GM12874 (cell line): ENCODE results near the gene FREY1.

ENCODE experiments used
- TF ChIP-seq, protein P1 (sequence below): IDR thresholded peaks from 2 replicates; pipeline ENCODE4 v1.5.1; 2011; ENCODE audit warnings: low read depth, mild to moderate bottlenecking, control low read depth, low read length, moderate library complexity; ENCODE audit not compliant: insufficient read depth

The FREY1 gene

DNA sequence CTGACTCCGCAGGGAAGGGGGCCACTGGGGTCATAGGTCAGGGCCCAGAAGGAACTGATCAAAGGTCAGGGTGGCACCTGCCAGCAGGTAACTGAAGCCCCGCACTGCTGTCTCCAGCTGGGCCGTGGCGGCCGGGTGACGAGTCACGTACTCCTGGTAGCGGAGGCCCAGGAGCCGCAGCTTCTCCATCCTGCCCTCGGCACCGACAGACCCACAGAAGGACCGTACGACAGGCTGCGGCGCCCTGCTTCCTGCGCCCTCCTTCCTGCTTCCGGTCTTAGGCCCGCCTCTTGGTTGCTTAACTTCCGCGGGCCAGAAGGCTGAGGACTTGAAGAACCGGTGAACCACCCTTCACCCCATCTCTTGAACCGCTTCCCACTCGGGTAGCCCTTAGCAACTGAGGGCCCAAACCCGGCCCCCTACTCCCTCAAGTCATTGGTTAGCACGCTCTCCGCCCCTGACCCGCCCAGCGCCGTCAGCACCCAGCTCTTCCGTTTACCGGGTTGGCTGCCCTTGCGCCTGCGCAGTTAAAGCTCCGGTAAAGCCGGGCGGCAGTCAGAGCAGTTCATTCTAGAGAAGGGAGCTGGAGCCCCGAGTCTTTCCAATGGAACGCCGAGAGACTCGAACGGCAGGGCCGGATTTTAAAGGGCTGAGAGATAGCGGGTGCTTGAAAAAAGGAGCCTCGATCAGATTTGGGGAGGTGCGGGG lies 10.7 kb upstream of the FREY1 start, which contains the start of gene PEX16:
TSS of gene PEX16 (minus strand) at position 255 of the 708 bp plus-strand sequence. CDS start at position 189, 66 bp downstream.
- TF ChIP-seq, protein P1, sequence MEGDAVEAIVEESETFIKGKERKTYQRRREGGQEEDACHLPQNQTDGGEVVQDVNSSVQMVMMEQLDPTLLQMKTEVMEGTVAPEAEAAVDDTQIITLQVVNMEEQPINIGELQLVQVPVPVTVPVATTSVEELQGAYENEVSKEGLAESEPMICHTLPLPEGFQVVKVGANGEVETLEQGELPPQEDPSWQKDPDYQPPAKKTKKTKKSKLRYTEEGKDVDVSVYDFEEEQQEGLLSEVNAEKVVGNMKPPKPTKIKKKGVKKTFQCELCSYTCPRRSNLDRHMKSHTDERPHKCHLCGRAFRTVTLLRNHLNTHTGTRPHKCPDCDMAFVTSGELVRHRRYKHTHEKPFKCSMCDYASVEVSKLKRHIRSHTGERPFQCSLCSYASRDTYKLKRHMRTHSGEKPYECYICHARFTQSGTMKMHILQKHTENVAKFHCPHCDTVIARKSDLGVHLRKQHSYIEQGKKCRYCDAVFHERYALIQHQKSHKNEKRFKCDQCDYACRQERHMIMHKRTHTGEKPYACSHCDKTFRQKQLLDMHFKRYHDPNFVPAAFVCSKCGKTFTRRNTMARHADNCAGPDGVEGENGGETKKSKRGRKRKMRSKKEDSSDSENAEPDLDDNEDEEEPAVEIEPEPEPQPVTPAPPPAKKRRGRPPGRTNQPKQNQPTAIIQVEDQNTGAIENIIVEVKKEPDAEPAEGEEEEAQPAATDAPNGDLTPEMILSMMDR = no peak

GRCh38 chr11:45917286-45917622 lies 10.2 kb upstream of the FREY1 start:
- TF ChIP-seq, protein P1 = no peak

DNA sequence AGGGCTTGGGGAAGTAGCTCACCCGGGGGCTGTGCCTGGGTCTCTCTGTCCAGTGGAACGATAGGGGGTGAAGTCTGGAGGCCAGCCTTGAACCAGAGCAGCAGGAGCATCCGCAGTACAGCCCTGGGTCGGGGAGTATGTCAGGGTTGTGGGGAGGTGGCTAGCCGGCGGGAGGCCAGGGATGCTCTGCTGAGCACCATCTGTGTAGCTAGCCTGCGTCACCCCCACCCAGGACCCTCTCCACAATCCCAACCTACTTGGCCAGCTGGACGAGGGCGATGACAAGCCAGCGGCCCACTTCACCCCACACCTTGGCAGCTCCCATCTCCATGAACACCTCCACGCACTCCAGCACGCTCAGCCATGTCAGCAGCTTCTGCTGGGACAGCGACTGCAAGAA lies 8.4 kb upstream of the FREY1 start:
- TF ChIP-seq, protein P1 = no peak

- TF ChIP-seq, protein P1 = no peak
Measured at GRCh38 chr11:45913942-45914635, 7.0 kb upstream of the FREY1 start.

- TF ChIP-seq, protein P1 = no peak
Measured at GRCh38 chr11:45913514-45913913, 6.4 kb upstream of the FREY1 start.

- TF ChIP-seq, protein P1 = no peak
Measured at GRCh38 chr11:45910623-45911022, 3.6 kb upstream of the FREY1 start.

DNA sequence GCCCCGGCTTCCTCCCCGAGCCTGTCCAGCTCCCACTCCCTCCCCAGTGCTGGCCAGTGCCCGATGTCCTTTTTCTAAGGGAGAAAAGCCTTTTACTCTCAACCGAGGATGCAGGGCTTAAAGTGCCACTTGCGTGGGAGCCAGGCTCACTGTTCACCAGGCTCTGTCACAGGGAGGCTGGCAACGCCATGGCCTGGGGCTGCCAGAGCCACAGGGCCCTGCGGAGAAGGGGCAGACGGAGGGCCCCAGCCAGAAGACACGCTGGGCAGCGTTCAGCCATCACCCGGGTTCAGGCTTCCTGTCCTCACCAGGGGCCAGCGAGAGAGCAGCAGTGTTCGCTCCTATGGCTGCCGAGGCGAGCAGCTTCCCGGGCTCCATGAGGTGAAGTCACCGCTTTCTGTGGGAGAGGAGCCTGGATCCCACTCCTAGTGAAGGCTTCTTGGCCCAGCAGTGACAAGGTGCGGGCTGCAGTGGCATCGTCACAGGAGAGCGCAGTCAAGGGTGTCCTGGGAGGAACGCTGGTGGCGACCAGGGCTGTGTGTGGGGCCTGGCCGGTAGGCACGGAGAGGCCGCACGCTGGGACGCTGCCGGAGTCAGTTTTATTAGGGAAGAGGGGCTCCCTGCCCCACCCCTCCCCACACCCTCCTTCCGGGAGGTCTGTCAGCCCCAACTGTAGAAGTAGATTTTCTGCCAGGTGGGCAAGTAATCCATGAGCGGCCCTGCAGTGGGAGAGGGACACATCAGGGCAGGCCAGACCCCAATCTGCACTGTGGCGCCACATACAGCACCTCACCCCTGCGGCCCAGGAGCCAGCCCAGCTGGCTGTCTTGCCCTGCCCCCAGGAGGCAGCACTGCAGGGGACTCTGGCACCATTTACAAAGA lies 2.8 kb upstream of the FREY1 start:
- TF ChIP-seq, protein P1 = no peak
